SK-N-SH (cell line): Measurements from ENCODE around the gene FBXO3. TPM values are rescaled to one million over a fixed set of nuclear protein-coding genes. Genes with fewer than 3 reads are reported as not detected.

Experiments
- CTCF ChIA-PET: fragments of 300-600, 350-600 bp; formaldehyde crosslinking; extraction: SDS; loops from one replicate; lab custom pipeline; 2021; lab: Yijun Ruan, JAX
- POLR2A ChIA-PET: fragments of 350-600 bp; sonication (Branson Sonifier 250); formaldehyde crosslinking; extraction: SDS; loops from one replicate; lab custom pipeline; 2020; ENCODE audit warnings: antibody characterized with exemption, inconsistent platforms; lab: Yijun Ruan, JAX
- DNase-seq: peaks from one replicate; pipeline ENCODE4 v3.0.0; 2012
- H2AFZ ChIP-seq: fragments of 200-600 bp; sonication (generic); 2 replicates; pipeline ENCODE4 v1.8.1; 2016; ENCODE audit warnings: antibody characterized with exemption, mild to moderate bottlenecking, low read depth
- H3F3A ChIP-seq: fragments of 200-600 bp; sonication (generic); replicated peaks from 2 replicates; pipeline ENCODE3; 2016; ENCODE audit warnings: antibody characterized with exemption, mild to moderate bottlenecking; ENCODE audit not compliant: insufficient read depth
- H3K27ac ChIP-seq, 2 experiments: fragments of 200-500 bp in 1 of 2; fragments of 200-600 bp in 1 of 2; sonication (Bioruptor generic) in 1 of 2; sonication (generic), shearing (Covaris generic) in 1 of 2; 2 replicates each; pipeline versions ENCODE4 v1.5.1 to v1.6.1; 2014 to 2016; ENCODE audit warnings: low read depth in 2 of 2, inconsistent platforms in 1 of 2, low read length in 1 of 2, mild to moderate bottlenecking in 1 of 2, mixed read lengths in 1 of 2
- H3K27me3 ChIP-seq: fragments of 200-600 bp; sonication (generic), shearing (Covaris generic); 2 replicates; pipeline ENCODE4 v1.6.1; 2016; ENCODE audit warnings: mixed run types; ENCODE audit not compliant: insufficient read depth
- H3K36me3 ChIP-seq, 2 experiments: fragments of 200-500 bp in 1 of 2; fragments of 200-600 bp in 1 of 2; sonication (Bioruptor generic) in 1 of 2; sonication (generic) in 1 of 2; replicated peaks in 1 of 2; 2 replicates each; pipeline versions ENCODE3 to v1.5.1; 2014 to 2016; ENCODE audit warnings: low read length in 1 of 2, mild to moderate bottlenecking in 1 of 2; ENCODE audit not compliant: insufficient read depth in 2 of 2, control insufficient read depth in 1 of 2
- H3K4me1 ChIP-seq, 2 experiments: fragments of 200-500 bp in 1 of 2; fragments of 200-600 bp in 1 of 2; sonication (Bioruptor generic) in 1 of 2; sonication (generic), shearing (Covaris generic) in 1 of 2; 2 replicates each; pipeline versions ENCODE4 v1.5.1 to v1.6.1; 2014 to 2016; ENCODE audit warnings: low read depth in 1 of 2, low read length in 1 of 2, mixed run types in 1 of 2; ENCODE audit not compliant: insufficient read depth in 2 of 2, control insufficient read depth in 1 of 2
- H3K4me2 ChIP-seq: fragments of 200-600 bp; sonication (generic), shearing (Covaris generic); 2 replicates; pipeline ENCODE4 v1.6.1; 2017; ENCODE audit warnings: mixed run types
- H3K4me3 ChIP-seq, 2 experiments: fragments of 200-500 bp in 1 of 2; fragments of 200-600 bp in 1 of 2; sonication (Bioruptor generic) in 1 of 2; sonication (generic), shearing (Covaris generic) in 1 of 2; 2 replicates each; pipeline versions ENCODE4 v1.5.1 to v1.8.1; 2014 to 2016; ENCODE audit warnings: low read depth in 2 of 2, inconsistent platforms in 1 of 2, low read length in 1 of 2, mild to moderate bottlenecking in 1 of 2, mixed read lengths in 1 of 2, moderate library complexity in 1 of 2
- H3K79me2 ChIP-seq: fragments of 200-600 bp; sonication (generic); 2 replicates; pipeline ENCODE4 v1.8.1; 2017; ENCODE audit warnings: mild to moderate bottlenecking; ENCODE audit not compliant: insufficient read depth
- H3K9ac ChIP-seq: fragments of 200-600 bp; sonication (generic); 2 replicates; pipeline ENCODE4 v1.6.1; 2017; ENCODE audit warnings: mixed run types
- H3K9me2 ChIP-seq: fragments of 200-600 bp; sonication (generic); 2 replicates; pipeline ENCODE4 v1.6.1; 2017; ENCODE audit warnings: mixed run types
- H3K9me3 ChIP-seq: fragments of 200-600 bp; sonication (generic); 2 replicates; pipeline ENCODE4 v1.6.1; 2017; ENCODE audit warnings: mixed run types, mild to moderate bottlenecking, moderate library complexity
- H4K20me1 ChIP-seq: fragments of 200-600 bp; sonication (generic); 2 replicates; pipeline ENCODE4 v1.6.1; 2017; ENCODE audit warnings: mild to moderate bottlenecking, mixed run types; ENCODE audit not compliant: insufficient read depth
- EP300 ChIP-seq, 2 experiments: IDR thresholded peaks; 2 replicates each; pipeline versions ENCODE4 v1.4.0 to v1.6.1; 2012; ENCODE audit warnings: borderline replicate concordance in 1 of 2, low read depth in 1 of 2, low read length in 1 of 2
- EZH2phosphoT487 ChIP-seq: fragments of 200-600 bp; sonication (generic); IDR thresholded peaks from 2 replicates; pipeline ENCODE4 v1.6.1; 2017; ENCODE audit warnings: low read depth, mixed run types, mild to moderate bottlenecking, antibody characterized with exemption, moderate library complexity, borderline replicate concordance
- FOSL2 ChIP-seq: IDR thresholded peaks from 2 replicates; pipeline ENCODE4 v1.4.0; 2012; ENCODE audit warnings: low read depth, mild to moderate bottlenecking, moderate library complexity, borderline replicate concordance
- FOXM1 ChIP-seq: IDR thresholded peaks from 2 replicates; pipeline ENCODE4 v1.4.0; 2012; ENCODE audit warnings: low read depth, mild to moderate bottlenecking
- GABPA ChIP-seq: IDR thresholded peaks from 2 replicates; pipeline ENCODE4 v1.4.0; 2012; ENCODE audit warnings: low read depth, mild to moderate bottlenecking
- GATA2 ChIP-seq: sonication (generic); formaldehyde crosslinking; IDR thresholded peaks from 2 replicates; pipeline ENCODE4 v1.5.0; 2020; ENCODE audit warnings: mild to moderate bottlenecking, missing genetic modification reagents
- NFIC ChIP-seq: IDR thresholded peaks from 2 replicates; pipeline ENCODE4 v1.4.0; 2012; ENCODE audit warnings: borderline replicate concordance
- NRF1 ChIP-seq: IDR thresholded peaks from 2 replicates; pipeline ENCODE4 v1.6.1; 2012; ENCODE audit warnings: low read depth, mild to moderate bottlenecking, low read length
- RCOR1 ChIP-seq: fragments of 150-350 bp; IDR thresholded peaks from 2 replicates; pipeline ENCODE4 v1.6.1; 2017; ENCODE audit warnings: antibody characterized with exemption, low read length
- RFX5 ChIP-seq: IDR thresholded peaks from 2 replicates; pipeline ENCODE4 v1.6.1; 2012; ENCODE audit warnings: mild to moderate bottlenecking, improper control_type of control experiment, low read length
- RXRA ChIP-seq: IDR thresholded peaks from 2 replicates; pipeline ENCODE4 v1.4.0; 2012; ENCODE audit warnings: low read depth, mild to moderate bottlenecking, borderline replicate concordance
- SMC3 ChIP-seq: IDR thresholded peaks from 2 replicates; pipeline ENCODE4 v1.6.1; 2012; ENCODE audit warnings: low read depth, low read length, improper control_type of control experiment
- TAF1 ChIP-seq: IDR thresholded peaks from 2 replicates; pipeline ENCODE4 v1.6.1; 2012; ENCODE audit warnings: low read depth, mild to moderate bottlenecking, low read length, moderate library complexity, borderline replicate concordance
- TCF12 ChIP-seq: IDR thresholded peaks from 2 replicates; pipeline ENCODE4 v1.4.0; 2012
- TEAD4 ChIP-seq: IDR thresholded peaks from 2 replicates; pipeline ENCODE4 v1.4.0; 2012; ENCODE audit warnings: mild to moderate bottlenecking, borderline replicate concordance; ENCODE audit not compliant: insufficient read depth
- USF1 ChIP-seq: IDR thresholded peaks from 2 replicates; pipeline ENCODE4 v1.4.0; 2012; ENCODE audit warnings: low read depth, borderline replicate concordance
- WGBS: methylation state at CpG from one replicate; pipeline ENCODE4 v1.1.6; 2017; ENCODE audit warnings: low lambda C conversion rate; 5-methylcytosine and 5-hydroxymethylcytosine counted together
- polyA plus RNA-seq, 3 experiments: library from polyadenylated mRNA; depleted of rRNA; stranded (reverse); fragments of >200 nt; gene quantifications; 2 replicates each; pipeline ENCODE4 v1.2.3, GENCODE V29; 2012
- TF ChIP-seq, protein P1 (sequence below): fragments of 200-600 bp; sonication (generic); IDR thresholded peaks from 2 replicates; pipeline ENCODE4 v1.6.1; 2017; ENCODE audit warnings: antibody characterized with exemption, mild to moderate bottlenecking, moderate library complexity
- TF ChIP-seq, protein P2 (sequence below): IDR thresholded peaks from 2 replicates; pipeline ENCODE4 v1.4.0; 2012; ENCODE audit warnings: low read depth

The FBXO3 gene
- polyA plus RNA-seq, 1 of the 3 experiments (the other 2 are of a cell fraction), result 17.9 TPM

DNA sequence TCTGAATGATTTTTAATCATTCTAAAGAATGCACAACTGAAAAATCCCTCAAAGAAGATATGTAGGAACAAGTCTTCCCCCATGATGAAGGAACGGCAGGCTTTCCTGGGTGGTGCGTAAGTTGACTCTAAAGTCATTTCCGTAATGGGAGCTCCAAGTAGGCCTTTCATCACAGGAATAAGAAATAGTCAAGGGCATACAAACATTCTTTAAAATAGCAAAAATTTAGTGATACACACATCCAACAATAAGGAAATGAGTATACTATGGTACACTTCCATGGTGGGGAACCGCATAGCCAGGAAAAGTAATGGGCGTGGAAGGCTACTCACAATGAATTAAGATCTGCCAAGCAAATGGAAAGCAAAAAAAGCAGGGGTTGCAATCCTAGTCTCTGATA, 48.8 kb downstream of the FBXO3 start:
- Histone ChIP-seq H3K9ac (no peak overlapping the region), H3K36me3 (peaks cover 4 to 32% of the 10 kb centered on the region in 2 experiments), H3K9me3 (no peaks in the 10 kb centered on the region), H3K9me2 (no peaks in the 10 kb centered on the region)
- TF ChIP-seq USF1 (no peak), RFX5 (no peak), RCOR1 (no peak), TAF1 (no peak), GATA2 (CRISPR knock-in tag) (no peak), FOSL2 (no peak), TEAD4 (no peak), TCF12 (no peak), EP300 (IDR thresholded peaks at IDR 0.05; ENCODE audit: borderline replicate concordance in 1 of 2, low read depth in 1 of 2, low read length in 1 of 2) (no peak), RXRA (no peak), FOXM1 (no peak), GABPA (no peak), SMC3 (no peak)
- TF ChIP-seq, protein P1, sequence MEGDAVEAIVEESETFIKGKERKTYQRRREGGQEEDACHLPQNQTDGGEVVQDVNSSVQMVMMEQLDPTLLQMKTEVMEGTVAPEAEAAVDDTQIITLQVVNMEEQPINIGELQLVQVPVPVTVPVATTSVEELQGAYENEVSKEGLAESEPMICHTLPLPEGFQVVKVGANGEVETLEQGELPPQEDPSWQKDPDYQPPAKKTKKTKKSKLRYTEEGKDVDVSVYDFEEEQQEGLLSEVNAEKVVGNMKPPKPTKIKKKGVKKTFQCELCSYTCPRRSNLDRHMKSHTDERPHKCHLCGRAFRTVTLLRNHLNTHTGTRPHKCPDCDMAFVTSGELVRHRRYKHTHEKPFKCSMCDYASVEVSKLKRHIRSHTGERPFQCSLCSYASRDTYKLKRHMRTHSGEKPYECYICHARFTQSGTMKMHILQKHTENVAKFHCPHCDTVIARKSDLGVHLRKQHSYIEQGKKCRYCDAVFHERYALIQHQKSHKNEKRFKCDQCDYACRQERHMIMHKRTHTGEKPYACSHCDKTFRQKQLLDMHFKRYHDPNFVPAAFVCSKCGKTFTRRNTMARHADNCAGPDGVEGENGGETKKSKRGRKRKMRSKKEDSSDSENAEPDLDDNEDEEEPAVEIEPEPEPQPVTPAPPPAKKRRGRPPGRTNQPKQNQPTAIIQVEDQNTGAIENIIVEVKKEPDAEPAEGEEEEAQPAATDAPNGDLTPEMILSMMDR, result no peak
- TF ChIP-seq, protein P2, sequence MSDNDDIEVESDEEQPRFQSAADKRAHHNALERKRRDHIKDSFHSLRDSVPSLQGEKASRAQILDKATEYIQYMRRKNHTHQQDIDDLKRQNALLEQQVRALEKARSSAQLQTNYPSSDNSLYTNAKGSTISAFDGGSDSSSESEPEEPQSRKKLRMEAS, result no peak
- TF ChIP-seq, all 33 proteins: peak for 0
- no peak for DNase-seq
- Histone ChIP-seq H3K79me2 (peaks cover 100% of the 10 kb centered on the region), H2AFZ (no peak overlapping the region), H3F3A (peaks cover 61% of the 10 kb centered on the region), H3K4me3 (no peak overlapping the region), H3K27me3 (no peaks in the 10 kb centered on the region), H3K27ac (peak overlapping the region in 1 of 2 experiments; percentile 98; a peak in 2 of 4 replicates), H4K20me1 (peaks cover 82% of the 10 kb centered on the region), H3K4me1 (peaks cover 1 to 53% of the 10 kb centered on the region in 2 experiments), H3K4me2 (no peak overlapping the region; the same call in 1 of the 2 replicates)
- POLR2A ChIA-PET, result interaction anchor here (1.2 kb wide), 1 partner anchor 25 kb away, joined by 4 read pairs; the partner anchor contains the start of gene C11orf91
- CTCF ChIA-PET, result interaction anchor here (1.2 kb wide), 1 partner anchor 17 kb away, joined by 3 read pairs; no protein-coding TSS in a partner anchor
- WGBS, result 89% methylated on average over 5 of the region's 5 CpGs

GRCh38 chr11:33724644-33725035, 49.7 kb downstream of the FBXO3 start:
- Histone ChIP-seq H3K27me3 (no peaks in the 10 kb centered on the region), H2AFZ (no peak overlapping the region), H3K36me3 (peaks cover 11 to 32% of the 10 kb centered on the region in 2 experiments), H3K9me2 (no peaks in the 10 kb centered on the region), H3F3A (peaks cover 65% of the 10 kb centered on the region), H3K4me2 (peak overlapping the region; percentile 23), H4K20me1 (peaks cover 74% of the 10 kb centered on the region), H3K9me3 (no peaks in the 10 kb centered on the region), H3K79me2 (peaks cover 100% of the 10 kb centered on the region), H3K4me3 (no peak overlapping the region), H3K9ac (peak overlapping the region; percentile 74; the same call in 1 of the 2 replicates), H3K4me1 (peaks cover 0 to 48% of the 10 kb centered on the region in 2 experiments), H3K27ac (peak overlapping the region in 1 of 2 experiments; percentile 98; a peak in 3 of 4 replicates)
- WGBS, result 72% methylated on average over 4 of the region's 4 CpGs
- POLR2A ChIA-PET, result interaction anchor here (1.2 kb wide), 1 partner anchor 24 kb away, joined by 4 read pairs; the partner anchor contains the start of gene C11orf91
- no peak for DNase-seq
- TF ChIP-seq RXRA (no peak), EZH2phosphoT487 (no peak), NFIC (no peak), NRF1 (no peak)
- TF ChIP-seq, protein P2, result 0 out of 2 replicates have a peak, but pooled peaks have one; percentile 30
- CTCF ChIA-PET, result interaction anchor here (1.2 kb wide), 1 partner anchor 18 kb away, joined by 3 read pairs; no protein-coding TSS in a partner anchor
